Inflammatory macrophage treated with lipopolysaccharide for 1 hour (primary cell): Measurements from ENCODE around the gene TMOD4.
"Not testable (repeated sequence)": the region's sequence is repeated elsewhere in the genome, so short reads cannot be mapped to it uniquely, and the experiment has no call there.

ENCODE experiments used
- DNase-seq, 2 donors: peaks; one replicate each; pipeline ENCODE4 v3.0.0-alpha.2; 2020 to 2022

TMOD4 gene

GRCh38 chr1:151175863-151176262, at the start of gene TMOD4:
TMOD4 (minus strand) TSS chr1:151175981; CDS start chr1:151174875, 1,106 bp downstream.
- peak in 1 of 2 donors; percentile 29 for DNase-seq

DNA sequence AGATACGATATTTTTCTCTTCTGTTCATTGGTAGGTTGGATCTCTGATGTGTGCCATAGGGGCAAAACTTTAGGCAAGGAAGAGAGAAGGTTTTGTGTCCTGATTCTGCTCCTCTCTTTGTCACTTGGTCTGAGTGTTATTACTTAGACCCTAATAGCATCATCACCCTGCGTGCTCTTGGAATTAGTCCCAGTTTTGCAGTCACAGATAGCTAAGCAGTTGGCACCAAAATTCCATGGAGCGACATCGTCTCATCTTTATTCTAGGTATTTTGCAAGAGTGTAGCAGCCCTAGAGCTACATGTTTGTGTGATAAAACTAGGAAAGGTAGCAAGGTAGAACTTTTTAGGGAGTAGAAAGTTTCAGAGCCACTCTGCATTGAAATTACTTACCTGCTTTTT, 46.3 kb upstream of the TMOD4 start:
- DNase-seq = no peak

- no peak for DNase-seq
Measured at GRCh38 chr1:151221616-151222015, 45.8 kb upstream of the TMOD4 start.

- no peak for DNase-seq
Measured at GRCh38 chr1:151213560-151213959, 37.8 kb upstream of the TMOD4 start.

DNA sequence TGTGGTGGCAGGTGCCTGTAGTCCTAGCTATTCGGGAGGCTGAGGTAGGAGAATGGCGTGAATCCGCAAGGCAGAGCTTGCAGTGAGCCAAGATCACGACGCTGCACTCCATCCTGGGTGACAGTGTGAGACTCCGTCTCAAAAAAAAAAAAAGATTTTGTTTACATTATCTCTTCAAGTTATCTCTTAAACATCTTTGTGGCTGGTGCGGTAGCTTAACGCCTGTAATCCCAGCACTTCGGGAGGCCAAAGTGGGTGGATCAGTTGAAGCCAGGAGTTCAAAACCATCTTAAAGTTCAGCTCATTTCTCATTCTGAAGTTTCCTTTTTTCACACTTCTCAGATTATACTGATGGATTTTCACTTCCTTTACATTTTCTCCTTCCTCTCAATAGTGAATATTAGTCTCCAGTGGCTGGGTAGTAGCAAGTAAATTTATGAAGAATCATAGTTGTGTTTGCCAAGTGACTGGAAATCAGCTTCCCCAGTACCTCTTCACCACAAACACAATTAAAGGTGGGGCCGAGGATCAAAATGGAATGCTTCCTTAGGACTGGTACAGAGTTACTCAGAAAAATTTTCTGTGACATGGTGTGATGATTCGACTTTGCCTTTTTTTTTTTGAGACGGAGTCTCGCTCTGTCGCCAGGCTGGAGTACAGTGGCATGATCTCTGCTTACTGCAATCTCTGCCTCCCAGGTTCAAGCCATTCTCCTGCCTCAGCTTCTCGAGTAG, 36.4 kb upstream of the TMOD4 start:
- no peak for DNase-seq

DNA sequence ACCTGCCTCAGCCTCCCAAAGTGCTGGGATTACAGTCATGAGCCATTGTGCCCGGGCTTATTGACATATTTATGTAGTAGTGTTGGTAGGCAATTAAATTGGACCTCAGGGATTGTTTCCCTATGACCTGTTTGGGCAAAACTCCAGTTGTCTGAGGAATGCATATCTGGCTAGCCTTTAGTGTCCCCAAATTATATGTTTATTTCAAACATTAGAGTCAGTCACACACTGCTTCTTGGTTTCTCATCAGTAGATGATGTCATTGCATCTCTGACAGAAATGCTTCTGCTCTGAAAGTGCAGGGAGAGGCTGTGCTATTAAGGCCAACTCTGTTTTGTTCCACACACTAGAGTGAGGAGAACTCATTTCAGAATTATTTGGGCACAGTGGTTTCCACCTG, 35.0 kb upstream of the TMOD4 start:
- DNase-seq = no peak

DNA sequence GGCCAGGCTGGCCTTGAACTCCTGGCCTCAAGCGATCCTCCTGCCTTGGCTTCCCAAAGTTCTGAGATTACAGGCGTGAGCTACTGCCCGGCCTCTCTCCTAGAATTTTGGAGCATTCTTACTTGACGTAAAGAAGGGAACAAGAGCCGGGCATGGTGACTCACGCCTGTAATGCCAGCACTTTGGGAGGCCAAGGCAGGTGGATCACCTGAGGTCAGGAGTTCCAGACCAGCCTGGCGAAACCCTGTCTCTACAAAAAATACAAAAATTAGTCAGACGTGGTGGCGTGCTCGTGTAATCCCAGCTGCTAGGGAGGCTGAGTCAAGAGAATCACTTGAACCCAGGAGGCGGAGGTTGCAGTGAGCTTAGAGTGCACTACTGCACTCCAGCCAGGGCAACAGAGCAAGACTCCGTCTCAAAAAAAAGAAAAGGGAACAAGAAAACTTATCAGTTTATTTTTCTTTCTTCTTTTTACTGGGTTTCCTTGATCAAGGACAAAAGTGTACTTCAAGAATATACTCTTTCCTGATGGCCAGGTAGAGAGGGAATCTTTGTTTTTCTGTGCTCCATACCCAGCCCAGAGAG, 29.7 kb upstream of the TMOD4 start:
- DNase-seq = not testable (repeated sequence)

DNA sequence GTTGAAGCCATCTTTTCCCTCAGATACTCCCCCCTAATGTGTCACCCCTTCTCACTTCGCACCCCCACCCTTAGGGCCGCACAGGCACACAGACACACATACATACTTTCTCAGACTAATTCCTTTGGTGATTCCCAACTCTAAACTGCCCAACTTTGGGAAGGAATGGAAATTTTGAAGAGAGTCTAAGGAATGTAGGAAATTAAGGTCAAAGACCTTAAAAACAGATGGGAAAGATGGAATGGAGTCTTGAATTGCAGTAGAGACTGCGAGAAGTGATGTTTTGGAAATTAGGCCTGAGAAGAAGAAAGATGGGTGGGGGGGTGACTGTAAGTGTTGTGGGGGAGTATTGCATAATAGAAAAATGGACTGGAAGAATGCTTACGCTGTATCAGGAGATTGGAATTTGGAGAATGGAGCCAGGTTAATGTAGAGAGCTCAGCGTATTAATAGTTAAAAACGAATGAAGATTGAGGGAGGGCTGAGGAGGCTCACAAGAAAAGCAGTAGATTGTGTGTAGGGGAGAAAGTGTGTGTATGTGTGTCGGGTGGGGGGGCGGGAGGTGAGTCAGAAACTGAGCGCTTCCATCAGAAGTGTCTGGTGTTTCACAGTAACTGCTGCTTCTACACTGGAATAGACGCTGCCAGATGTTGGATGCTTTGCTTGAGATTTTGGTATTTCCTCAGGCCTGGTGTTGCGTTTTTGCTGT, 24.2 kb upstream of the TMOD4 start:
- peak; percentile 18 to 39 for DNase-seq

DNA sequence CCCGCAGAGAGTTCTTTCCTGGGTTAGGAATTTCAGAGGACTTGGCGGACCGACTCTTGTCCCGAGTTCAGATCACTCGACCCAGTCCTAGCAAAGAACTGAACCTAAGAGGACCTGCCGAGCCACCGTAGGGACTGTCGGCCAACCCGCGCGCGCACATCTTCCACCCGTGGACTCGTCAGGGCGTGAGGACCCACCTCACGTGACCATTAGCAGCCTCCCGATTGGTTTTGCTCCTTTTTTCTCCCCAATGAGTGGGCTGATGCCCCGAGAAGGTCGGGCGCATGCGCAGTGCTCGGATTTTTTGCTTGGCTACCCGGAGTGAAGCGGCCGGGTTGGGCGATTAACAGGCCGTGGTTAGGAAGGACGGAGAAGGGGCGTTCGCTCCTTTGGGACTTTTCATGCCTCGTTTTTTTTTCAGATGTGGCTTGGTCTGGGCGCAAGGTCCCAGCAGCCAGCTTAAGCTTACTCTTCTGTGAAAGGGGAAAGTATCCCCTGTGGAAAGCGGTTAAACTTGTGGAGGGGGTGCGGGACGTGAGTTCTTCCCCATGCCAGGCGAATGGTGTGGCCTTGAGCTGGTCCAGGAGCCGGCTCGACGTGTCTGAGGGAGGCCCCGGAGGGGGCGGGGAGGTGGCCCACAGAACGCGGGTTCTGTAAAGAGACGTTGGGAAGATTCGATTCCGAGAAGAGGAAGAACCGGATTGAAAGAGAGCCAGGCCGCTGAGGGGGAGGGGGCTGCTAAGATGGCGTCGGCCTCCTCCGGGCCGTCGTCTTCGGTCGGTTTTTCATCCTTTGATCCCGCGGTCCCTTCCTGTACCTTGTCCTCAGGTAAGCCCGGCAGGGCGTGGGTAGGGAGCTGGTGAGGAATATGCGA, 22.7 kb upstream of the TMOD4 start, which contains the start of gene PIP5K1A:
Gene PIP5K1A (plus strand): TSS at position 299 of the 874 bp plus-strand sequence. CDS start 445 bp downstream, at position 744.
- peak; percentile 99 to 100 for DNase-seq

DNA sequence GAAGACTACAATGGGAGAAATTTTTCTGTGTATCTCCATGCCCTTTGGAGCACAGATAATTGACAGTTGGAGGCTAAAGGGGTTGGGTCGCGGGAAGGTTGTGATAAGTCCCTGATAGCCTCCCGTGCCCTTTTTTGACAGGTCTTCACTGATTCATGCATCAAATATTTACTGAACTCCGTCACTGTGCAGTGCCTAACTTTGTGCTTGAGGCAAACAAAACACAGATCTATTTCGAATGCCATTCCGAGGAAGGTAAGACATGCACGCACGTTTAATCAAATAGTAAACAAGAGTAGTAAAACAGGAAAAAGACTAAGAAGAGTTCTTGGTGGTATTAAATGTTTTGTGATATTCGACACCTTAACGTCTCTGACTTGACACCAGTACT, 22.1 kb upstream of the TMOD4 start:
- no peak for DNase-seq

DNA sequence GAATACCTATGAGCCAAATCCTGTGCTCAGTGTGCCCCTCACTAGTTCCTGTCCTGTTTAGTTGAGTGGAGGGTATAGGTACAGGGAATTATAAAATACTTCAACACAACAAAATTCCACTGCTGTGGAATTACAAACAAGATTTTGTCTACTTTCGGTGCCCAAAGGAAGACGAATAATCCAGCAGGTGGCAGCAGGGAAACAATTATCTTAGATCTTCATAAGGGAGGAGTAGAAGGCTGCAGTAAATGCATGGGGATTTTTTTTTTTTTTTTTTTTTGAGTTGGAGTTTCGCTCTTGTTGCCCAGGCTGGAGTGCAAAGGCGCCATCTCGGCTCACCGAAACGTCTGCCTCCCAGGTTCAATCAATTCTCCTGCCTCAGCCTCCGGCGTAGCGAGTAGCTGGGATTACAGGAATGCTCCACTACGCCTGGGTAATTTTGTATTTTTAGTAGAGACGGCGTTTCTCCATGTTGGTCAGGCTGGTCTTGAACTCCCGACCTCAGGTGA, 20.6 kb upstream of the TMOD4 start:
- peak; percentile 82 to 93 for DNase-seq

GRCh38 chr1:151194894-151195594, 19.3 kb upstream of the TMOD4 start:
- peak; percentile 14 to 33 for DNase-seq

- DNase-seq = no peak
Measured at GRCh38 chr1:151193856-151194255, 18.1 kb upstream of the TMOD4 start.

DNA sequence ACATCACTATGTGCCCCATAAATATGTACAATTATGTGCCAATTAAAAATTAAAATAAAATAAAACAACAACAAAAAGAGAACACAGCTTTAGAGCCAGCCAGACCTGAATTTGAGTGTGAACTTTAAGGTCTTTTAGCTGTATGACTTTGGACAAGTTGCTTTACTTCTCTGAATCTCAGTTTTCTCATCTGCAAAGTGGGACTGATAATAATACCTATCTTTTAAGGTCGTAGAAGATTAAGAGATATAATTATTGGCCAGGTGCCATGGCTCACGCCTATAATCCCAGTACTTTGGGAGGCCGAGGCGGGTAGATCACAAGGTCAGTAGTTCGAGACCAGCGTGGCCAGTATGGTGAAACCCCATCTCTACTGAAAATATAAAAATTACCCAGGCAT, 17.5 kb upstream of the TMOD4 start:
- DNase-seq = no peak

DNA sequence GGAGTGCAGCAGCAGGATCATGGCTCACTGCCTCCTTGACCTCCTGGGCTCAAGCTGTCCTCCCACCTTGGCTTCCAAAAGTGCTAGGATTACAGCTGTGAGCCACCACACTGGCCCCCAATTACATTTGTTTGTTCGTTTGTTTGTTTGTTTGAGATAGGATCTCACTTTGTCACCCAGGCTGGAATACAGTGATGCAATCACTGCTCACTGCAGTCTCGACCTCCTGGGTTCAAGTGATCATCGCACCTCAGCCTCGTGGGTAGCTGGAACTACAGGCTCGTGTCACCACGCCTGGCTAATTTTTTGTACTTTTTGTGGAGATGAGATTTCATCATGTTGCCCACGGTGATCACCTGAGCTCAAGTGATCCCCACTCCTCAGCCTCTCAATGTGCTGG, 16.3 kb upstream of the TMOD4 start:
- no peak for DNase-seq

GRCh38 chr1:151189637-151190445, 14.1 kb upstream of the TMOD4 start, which contains the start of gene VPS72:
VPS72 (minus strand) TSS chr1:151190197; CDS start chr1:151190121, 76 bp downstream.
- peak; percentile 77 to 78 for DNase-seq

- not testable (repeated sequence) for DNase-seq
Measured at GRCh38 chr1:151188667-151189066, 12.9 kb upstream of the TMOD4 start.

DNA sequence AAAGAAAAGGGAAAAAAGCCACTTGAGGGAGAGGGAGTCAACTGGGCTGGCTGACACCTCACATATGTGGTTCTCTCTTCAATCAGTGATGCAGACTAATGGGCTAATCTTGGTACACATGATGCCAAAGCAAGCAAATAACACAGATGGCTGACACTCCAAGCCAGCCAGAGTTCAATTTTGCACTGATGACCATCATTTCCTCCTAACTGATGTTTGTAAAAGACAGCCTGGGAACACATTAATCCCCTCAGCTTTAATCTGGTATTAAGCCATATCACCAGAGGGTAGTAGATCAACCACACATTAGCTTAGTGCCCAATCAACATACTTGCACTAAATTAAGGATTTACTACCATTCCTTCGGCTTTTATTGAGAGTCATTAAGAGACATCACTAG, 11.4 kb upstream of the TMOD4 start:
- no peak for DNase-seq

- DNase-seq = no peak
Measured at GRCh38 chr1:151184211-151184610, 8.4 kb upstream of the TMOD4 start.

DNA sequence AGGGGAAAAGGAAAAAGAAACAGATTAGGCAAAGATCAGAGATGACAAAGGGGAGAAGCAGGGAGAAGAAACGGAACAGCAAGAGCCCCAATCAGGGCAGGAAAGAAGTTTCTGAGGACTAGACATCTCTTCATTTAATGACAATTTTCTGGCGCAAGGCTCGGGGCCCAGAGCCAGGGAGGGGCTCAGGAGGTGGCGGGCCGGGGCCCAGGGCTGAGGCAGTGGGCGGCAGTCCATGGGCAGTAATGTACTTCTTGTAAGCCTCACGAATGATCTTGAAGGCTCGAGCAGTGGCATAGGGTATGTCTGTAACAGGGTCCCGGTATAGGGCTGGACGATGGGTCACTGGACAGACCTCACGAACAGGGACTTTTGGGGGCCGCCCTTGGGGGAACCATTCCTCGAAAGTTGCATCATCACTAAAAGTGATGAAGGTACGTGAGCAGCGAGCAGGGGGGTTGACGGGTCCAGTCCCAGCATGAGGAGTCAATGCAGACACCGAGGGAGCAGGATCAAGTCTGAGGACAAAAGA, 799 bp upstream of the TMOD4 start:
- DNase-seq = no peak
